Neural progenitor cell (in vitro differentiated cells): ENCODE results near the gene SPATC1L.

Experiments used
- EZH2 ChIP-seq: fragments of 200-600 bp; sonication (generic); IDR thresholded peaks from 2 replicates; pipeline ENCODE4 v1.6.1; 2017; ENCODE audit warnings: antibody characterized with exemption, mild to moderate bottlenecking, moderate library complexity
- EZH2phosphoT487 ChIP-seq: fragments of 200-600 bp; sonication (generic); IDR thresholded peaks from 2 replicates; pipeline ENCODE4 v1.6.1; 2017; ENCODE audit warnings: antibody characterized with exemption
- TF ChIP-seq, protein P1 (sequence below): fragments of 200-600 bp; sonication (generic); IDR thresholded peaks from 2 replicates; pipeline ENCODE4 v1.5.1; 2017; ENCODE audit warnings: antibody characterized with exemption, mild to moderate bottlenecking

- no peak for TF ChIP-seq EZH2
- TF ChIP-seq, protein P1, sequence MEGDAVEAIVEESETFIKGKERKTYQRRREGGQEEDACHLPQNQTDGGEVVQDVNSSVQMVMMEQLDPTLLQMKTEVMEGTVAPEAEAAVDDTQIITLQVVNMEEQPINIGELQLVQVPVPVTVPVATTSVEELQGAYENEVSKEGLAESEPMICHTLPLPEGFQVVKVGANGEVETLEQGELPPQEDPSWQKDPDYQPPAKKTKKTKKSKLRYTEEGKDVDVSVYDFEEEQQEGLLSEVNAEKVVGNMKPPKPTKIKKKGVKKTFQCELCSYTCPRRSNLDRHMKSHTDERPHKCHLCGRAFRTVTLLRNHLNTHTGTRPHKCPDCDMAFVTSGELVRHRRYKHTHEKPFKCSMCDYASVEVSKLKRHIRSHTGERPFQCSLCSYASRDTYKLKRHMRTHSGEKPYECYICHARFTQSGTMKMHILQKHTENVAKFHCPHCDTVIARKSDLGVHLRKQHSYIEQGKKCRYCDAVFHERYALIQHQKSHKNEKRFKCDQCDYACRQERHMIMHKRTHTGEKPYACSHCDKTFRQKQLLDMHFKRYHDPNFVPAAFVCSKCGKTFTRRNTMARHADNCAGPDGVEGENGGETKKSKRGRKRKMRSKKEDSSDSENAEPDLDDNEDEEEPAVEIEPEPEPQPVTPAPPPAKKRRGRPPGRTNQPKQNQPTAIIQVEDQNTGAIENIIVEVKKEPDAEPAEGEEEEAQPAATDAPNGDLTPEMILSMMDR, result no peak
- TF ChIP-seq EZH2phosphoT487, result no peak
These were observed 29.2 kb downstream of the SPATC1L start for GRCh38 chr21:46154955-46155513.
